CD4-positive, CD25-positive, alpha-beta regulatory T cell (primary cell): ENCODE data around the gene ATOH8. TPM values are rescaled to one million over a fixed set of nuclear protein-coding genes. Genes with fewer than 3 reads are reported as not detected.

Experiments
- ATAC-seq, 2 donors: fragments of 150-1000 bp; cut with Tn5 transposase; one replicate each; pipeline ENCODE4 v1.10.0; 2021; ENCODE audit warnings: low read depth in 2 of 2, moderate number of reproducible peaks in 2 of 2, moderate library complexity in 1 of 2
- DNase-seq, 3 donors: peaks; one replicate each; pipeline versions ENCODE4 v3.0.0 to v3.0.0-alpha.2; 2012 to 2022; ENCODE audit warnings: mixed read lengths in 1 of 3
- H3K27ac ChIP-seq: one replicate; pipeline ENCODE4 v1.7.0; 2013; ENCODE audit warnings: mild to moderate bottlenecking, low read length; ENCODE audit not compliant: insufficient read depth, poor library complexity, severe bottlenecking
- H3K27me3 ChIP-seq: one replicate; pipeline ENCODE4 v1.7.0; 2013; ENCODE audit warnings: low read length; ENCODE audit not compliant: control insufficient read depth, insufficient read depth
- H3K36me3 ChIP-seq: one replicate; pipeline ENCODE4 v1.7.0; 2013; ENCODE audit warnings: mild to moderate bottlenecking, low read length, moderate library complexity; ENCODE audit not compliant: control insufficient read depth, insufficient read depth
- H3K4me1 ChIP-seq: 2 replicates; pipeline ENCODE4 v1.7.0; 2013; ENCODE audit warnings: mild to moderate bottlenecking, low read length; ENCODE audit not compliant: insufficient read depth, control insufficient read depth, poor library complexity, severe bottlenecking
- H3K4me3 ChIP-seq: one replicate; pipeline ENCODE4 v1.7.0; 2013; ENCODE audit warnings: low read depth, mild to moderate bottlenecking, low read length, moderate library complexity
- H3K9me3 ChIP-seq, 2 experiments: 1 replicate in 1 of 2; 2 replicates in 1 of 2; pipeline ENCODE4 v1.7.0; 2013; ENCODE audit warnings: low read length in 2 of 2, mild to moderate bottlenecking in 1 of 2, moderate library complexity in 1 of 2; ENCODE audit not compliant: control insufficient read depth in 2 of 2
- H3K27ac Mint-ChIP-seq, 3 donors: one replicate each; pipeline ENCODE4 v1.8.0; 2020 to 2022; ENCODE audit warnings: mild to moderate bottlenecking in 3 of 3, mixed read lengths in 3 of 3, moderate library complexity in 2 of 3
- H3K27me3 Mint-ChIP-seq: one replicate; pipeline ENCODE4 v1.8.0; 2022; ENCODE audit warnings: mild to moderate bottlenecking, mixed read lengths
- H3K36me3 Mint-ChIP-seq: one replicate; pipeline ENCODE4 v1.8.0; 2020; ENCODE audit warnings: mixed read lengths
- H3K4me1 Mint-ChIP-seq, 4 donors: one replicate each; pipeline ENCODE4 v1.8.0; 2020 to 2022; ENCODE audit warnings: mixed read lengths in 4 of 4, mild to moderate bottlenecking in 1 of 4
- H3K4me3 Mint-ChIP-seq, 4 donors: one replicate each; pipeline ENCODE4 v1.8.0; 2020 to 2022; ENCODE audit warnings: mild to moderate bottlenecking in 4 of 4, mixed read lengths in 4 of 4, moderate library complexity in 3 of 4
- H3K9me3 Mint-ChIP-seq, 7 donors: one replicate each; pipeline ENCODE4 v1.8.0; 2020 to 2022; ENCODE audit warnings: mixed read lengths in 7 of 7, mild to moderate bottlenecking in 3 of 7, moderate library complexity in 2 of 7
- polyA plus RNA-seq, 4 donors: library from polyadenylated mRNA; unstranded; fragments of 300-500 nt; fragmentation: Illumina TruSeq; gene quantifications; one replicate each; pipeline ENCODE4 v1.2.3, GENCODE V29; 2021
- total RNA-seq: library from RNA; stranded (reverse); gene quantifications from one replicate; pipeline ENCODE4 v1.2.3, GENCODE V29; 2022

Gene ATOH8
- total and polyA plus RNA-seq, 5 donors from 2014 or later, result not detected

DNA sequence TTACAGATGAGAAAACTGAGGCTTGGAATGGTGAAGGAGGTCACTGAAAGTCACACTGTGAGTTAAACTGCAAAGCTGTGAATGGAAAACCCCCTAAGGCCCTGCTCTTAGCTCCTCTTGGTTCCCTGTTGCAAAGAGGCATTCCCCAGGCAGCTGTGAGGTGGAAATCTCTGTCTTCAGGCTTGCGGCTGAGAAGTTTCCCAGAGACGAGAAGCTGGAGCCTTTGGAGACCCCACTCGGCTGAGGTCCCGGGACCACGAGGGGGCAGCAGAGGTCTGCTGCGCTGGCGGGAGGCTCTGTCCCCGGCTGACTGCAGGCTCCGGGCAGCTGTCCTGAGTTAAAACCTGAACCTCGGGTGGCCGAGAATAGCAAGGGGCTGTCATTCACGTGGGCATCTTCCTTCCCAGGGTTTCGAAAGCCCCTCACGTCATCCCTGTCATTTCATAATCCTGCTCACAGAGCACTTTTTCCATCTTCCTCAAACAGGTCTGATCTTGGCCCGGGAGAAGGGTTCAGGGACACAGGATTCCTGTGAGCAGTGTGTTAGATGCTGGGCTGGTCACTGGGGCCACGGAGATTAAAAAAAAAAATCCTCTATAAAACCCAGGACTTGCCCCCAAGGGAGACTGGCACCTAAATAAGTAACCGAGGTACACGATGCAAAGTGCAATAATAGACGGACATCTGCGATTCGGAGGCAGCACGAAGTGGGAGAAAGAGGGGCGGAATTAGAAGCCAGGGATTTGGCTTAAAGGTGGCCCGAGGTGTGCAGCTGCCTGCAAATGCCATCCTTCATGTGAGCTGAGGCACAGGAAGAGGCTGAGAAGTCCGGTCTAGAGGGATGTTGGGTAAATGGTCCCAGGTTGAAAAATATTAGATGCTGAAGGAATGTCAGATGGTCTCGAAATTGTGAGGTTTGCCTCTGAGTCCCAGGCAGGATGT, 24.6 kb upstream of the ATOH8 start:
- no peaks in the 10 kb centered on the region for H3K36me3 ChIP-seq
- H3K27ac Mint-ChIP-seq, result peak overlapping the region in 1 of 3 donors; percentile 10
- peaks cover 0 to 1% (median 0%) of the 10 kb centered on the region in 7 donors for H3K9me3 Mint-ChIP-seq
- peaks cover 7% of the 10 kb centered on the region for H3K4me1 ChIP-seq
- ATAC-seq (peak; percentile 65 to 82), DNase-seq (peak; percentile 47 to 59 (median 52))
- H3K27me3 ChIP-seq, result peaks cover 9% of the 10 kb centered on the region
- H3K4me1 Mint-ChIP-seq, result peaks cover 0 to 8% (median 3%) of the 10 kb centered on the region in 4 donors
- H3K27me3 Mint-ChIP-seq, result peaks cover 40% of the 10 kb centered on the region
- no peaks in the 10 kb centered on the region for H3K36me3 Mint-ChIP-seq
- H3K9me3 ChIP-seq, result no peaks in the 10 kb centered on the region
- H3K27ac ChIP-seq, result no peak overlapping the region
- no peak overlapping the region for H3K4me3 Mint-ChIP-seq
- H3K4me3 ChIP-seq, result no peak overlapping the region

DNA sequence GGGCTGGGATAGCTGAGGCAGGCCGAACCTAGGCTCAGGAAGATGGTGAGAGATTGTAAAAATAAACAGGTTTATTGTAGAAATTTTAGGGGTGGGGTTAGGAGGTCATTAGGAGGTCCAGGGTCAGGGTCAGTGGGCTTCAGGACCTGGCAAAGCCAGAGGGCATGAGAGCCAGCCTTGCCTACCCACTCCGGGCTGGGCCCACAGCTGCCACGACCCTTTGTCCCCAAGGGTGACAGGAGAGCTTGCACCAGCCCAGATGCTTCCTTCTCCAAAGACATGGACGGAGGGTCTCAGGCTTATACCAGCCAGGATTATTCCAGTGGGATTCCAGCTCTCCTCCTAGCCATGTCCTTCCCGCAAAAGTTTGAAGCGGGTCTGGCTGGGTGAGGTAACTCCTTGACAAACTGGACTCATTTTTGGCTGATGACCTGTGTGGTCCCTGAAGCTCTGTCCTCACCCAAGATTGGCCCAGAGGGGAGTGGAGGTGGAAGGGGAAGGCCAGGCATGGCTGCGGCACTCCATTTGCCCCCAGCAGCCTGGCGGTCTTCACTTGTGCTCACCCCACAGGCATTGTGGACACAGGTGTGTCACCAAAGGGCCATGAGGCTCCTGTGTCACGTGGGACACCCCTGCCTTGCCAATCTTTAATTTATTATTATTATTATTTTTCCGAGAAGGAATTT, 23.8 kb upstream of the ATOH8 start:
- Histone ChIP-seq H3K27ac (no peak overlapping the region), H3K4me3 (no peak overlapping the region), H3K27me3 (peaks cover 7% of the 10 kb centered on the region), H3K9me3 (no peaks in the 10 kb centered on the region), H3K36me3 (no peaks in the 10 kb centered on the region), H3K4me1 (peaks cover 7% of the 10 kb centered on the region)
- H3K27me3 Mint-ChIP-seq, result peaks cover 40% of the 10 kb centered on the region
- H3K4me3 Mint-ChIP-seq, result no peak overlapping the region
- peak overlapping the region in 1 of 3 donors; percentile 10 for H3K27ac Mint-ChIP-seq
- ATAC-seq (no peak), DNase-seq (no peak)
- H3K4me1 Mint-ChIP-seq, result peaks cover 0 to 8% (median 3%) of the 10 kb centered on the region in 4 donors
- H3K36me3 Mint-ChIP-seq, result no peaks in the 10 kb centered on the region
- H3K9me3 Mint-ChIP-seq, result peaks cover 0 to 1% (median 0%) of the 10 kb centered on the region in 7 donors

DNA sequence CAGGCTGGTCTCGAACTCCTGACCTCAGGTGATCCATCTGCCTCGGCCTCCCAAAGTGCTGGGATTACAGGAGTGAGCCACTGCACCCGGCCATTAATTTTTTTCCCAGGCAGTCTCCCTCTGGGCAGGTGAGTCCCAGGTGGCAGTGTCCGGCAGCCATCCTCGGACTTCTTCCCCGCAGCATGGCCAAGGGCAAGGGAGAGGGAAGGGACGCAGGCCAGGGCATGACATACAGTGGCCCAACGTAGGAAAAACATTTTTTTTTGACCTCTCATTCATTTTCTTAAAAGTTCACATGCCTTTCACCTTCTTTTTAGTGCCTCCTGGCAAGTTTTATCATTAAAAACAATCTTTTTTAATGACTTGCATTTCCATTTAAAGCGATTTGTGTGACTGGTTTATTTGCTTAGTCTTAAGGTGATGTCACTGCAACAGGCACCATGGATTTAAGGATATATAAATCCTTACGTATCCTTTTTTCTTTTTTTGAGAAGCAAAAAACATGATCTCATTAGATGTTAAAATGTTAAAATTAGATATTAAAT, 23.0 kb upstream of the ATOH8 start:
- Histone ChIP-seq H3K4me3 (no peak overlapping the region), H3K27me3 (peaks cover 3% of the 10 kb centered on the region), H3K4me1 (peaks cover 7% of the 10 kb centered on the region), H3K27ac (no peak overlapping the region), H3K36me3 (no peaks in the 10 kb centered on the region), H3K9me3 (no peaks in the 10 kb centered on the region)
- Mint-ChIP-seq H3K27me3 (peaks cover 38% of the 10 kb centered on the region), H3K4me1 (peaks cover 0 to 8% (median 3%) of the 10 kb centered on the region in 4 donors), H3K27ac (no peak overlapping the region), H3K9me3 (peaks cover 0 to 1% (median 0%) of the 10 kb centered on the region in 7 donors), H3K36me3 (no peaks in the 10 kb centered on the region), H3K4me3 (no peak overlapping the region)
- DNase-seq (no peak), ATAC-seq (no peak)

DNA sequence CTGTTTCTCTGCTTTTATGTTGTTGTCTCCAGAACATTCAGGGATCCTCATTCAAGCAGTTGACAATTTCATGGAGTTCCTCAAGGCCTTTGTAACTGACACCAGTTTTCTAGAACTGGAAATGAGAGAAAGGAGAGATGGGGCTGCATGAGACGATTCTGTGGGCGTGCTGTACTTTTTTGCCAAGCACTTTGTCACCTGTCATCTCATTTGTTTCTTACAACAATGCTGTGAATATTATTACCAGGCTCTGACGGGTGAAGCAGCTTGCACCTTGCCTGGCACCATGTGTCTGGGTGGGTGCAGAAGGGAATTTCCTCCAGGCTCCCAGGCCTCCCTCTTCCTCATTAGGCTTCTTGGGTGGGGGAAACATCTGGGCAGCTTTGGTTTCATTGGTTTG, 22.2 kb upstream of the ATOH8 start:
- H3K4me1 Mint-ChIP-seq, result peaks cover 0 to 8% (median 3%) of the 10 kb centered on the region in 4 donors
- H3K27me3 ChIP-seq, result peaks cover 3% of the 10 kb centered on the region
- H3K9me3 ChIP-seq, result no peaks in the 10 kb centered on the region
- H3K36me3 ChIP-seq, result no peaks in the 10 kb centered on the region
- peaks cover 7% of the 10 kb centered on the region for H3K4me1 ChIP-seq
- no peak overlapping the region for H3K4me3 Mint-ChIP-seq
- no peaks in the 10 kb centered on the region for H3K36me3 Mint-ChIP-seq
- H3K27ac Mint-ChIP-seq, result no peak overlapping the region
- ATAC-seq, result no peak
- H3K4me3 ChIP-seq, result no peak overlapping the region
- peaks cover 37% of the 10 kb centered on the region for H3K27me3 Mint-ChIP-seq
- H3K27ac ChIP-seq, result no peak overlapping the region
- peaks cover 0 to 1% (median 0%) of the 10 kb centered on the region in 7 donors for H3K9me3 Mint-ChIP-seq
- DNase-seq, result no peak

DNA sequence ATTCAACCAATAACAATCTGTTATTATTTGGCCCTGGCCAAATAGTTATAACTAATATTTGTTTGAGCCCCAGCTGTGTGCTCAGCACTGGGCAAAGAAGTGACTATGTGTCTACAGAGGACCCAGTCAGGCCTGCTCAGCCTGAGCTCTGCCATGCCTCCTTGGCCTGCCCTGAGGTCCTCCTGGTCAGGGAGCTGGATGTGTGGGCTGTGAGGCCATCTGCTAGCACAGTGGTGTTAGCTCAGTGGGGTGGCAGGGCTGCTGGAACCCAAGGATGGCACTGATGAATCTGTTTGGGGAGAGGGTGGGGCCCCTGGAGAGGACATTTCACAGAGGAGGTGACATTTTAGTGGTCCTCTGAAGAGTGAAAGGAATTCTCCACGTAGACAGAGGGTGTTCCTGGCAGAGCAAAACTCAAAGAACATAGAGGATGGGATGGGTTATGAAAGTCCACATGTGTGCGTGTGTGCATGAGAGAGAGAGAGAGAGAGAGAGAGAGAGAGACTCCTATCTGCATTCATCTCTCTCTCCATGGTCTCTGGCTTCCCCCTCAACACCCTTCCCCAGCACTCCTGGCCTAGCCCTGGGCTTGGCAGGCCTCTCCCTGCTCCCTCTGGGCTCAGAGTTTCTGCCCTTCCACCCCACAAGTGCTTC, 21.2 kb upstream of the ATOH8 start:
- H3K27ac Mint-ChIP-seq, result no peak overlapping the region
- Histone ChIP-seq H3K27ac (no peak overlapping the region), H3K9me3 (no peaks in the 10 kb centered on the region), H3K27me3 (peaks cover 3% of the 10 kb centered on the region), H3K4me1 (peaks cover 7% of the 10 kb centered on the region), H3K4me3 (no peak overlapping the region), H3K36me3 (no peaks in the 10 kb centered on the region)
- no peak for ATAC-seq
- H3K36me3 Mint-ChIP-seq, result no peaks in the 10 kb centered on the region
- H3K4me3 Mint-ChIP-seq, result no peak overlapping the region
- H3K9me3 Mint-ChIP-seq, result peaks cover 0 to 1% (median 0%) of the 10 kb centered on the region in 7 donors
- H3K4me1 Mint-ChIP-seq, result peaks cover 0 to 8% (median 3%) of the 10 kb centered on the region in 4 donors
- DNase-seq, result no peak
- H3K27me3 Mint-ChIP-seq, result peaks cover 29% of the 10 kb centered on the region

DNA sequence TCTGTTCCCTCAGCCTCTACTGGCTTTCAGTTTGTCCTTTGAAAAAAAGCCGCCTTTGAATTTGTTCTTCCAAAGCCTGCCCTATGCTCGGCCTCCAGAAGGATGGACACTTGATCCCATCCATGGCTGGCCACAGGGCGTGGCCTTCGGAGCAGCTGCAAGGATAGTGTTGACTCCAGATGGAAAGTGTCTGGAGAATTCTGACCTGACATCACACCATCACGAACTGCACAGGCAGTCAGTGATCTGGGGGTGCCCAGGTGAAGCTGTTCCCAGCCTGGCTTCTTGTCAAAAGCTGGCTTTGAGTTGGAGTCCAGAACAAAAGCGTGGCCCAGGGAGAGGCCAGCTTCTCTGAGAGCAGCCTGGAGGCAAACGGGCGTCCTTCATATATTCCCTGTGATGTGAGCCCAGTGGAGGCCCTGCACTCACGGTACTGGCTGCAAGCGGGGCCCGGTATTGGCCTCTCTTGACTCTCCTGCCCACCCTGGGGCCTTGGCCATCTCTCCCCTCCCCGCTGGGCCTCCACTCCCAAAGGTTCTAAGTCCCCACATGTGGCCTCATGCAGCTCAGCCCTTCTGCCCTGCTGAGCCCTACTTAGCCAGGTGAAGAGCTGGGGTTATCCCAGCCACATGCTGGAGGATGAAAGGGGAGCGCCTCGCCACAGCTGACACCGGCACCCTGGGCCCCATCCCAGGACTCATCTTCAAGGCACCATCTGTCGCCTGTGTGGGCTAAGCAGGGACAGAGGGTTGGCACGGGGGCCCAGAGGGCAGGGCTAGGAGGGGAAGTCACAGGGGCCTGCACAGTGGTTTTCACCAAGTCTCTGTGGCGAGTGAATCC, 20.4 kb upstream of the ATOH8 start:
- H3K4me1 Mint-ChIP-seq, result peaks cover 0 to 8% (median 3%) of the 10 kb centered on the region in 4 donors
- H3K27ac Mint-ChIP-seq, result no peak overlapping the region
- peaks cover 28% of the 10 kb centered on the region for H3K27me3 Mint-ChIP-seq
- no peak overlapping the region for H3K4me3 Mint-ChIP-seq
- DNase-seq, result no peak
- Histone ChIP-seq H3K9me3 (no peaks in the 10 kb centered on the region), H3K27me3 (peaks cover 3% of the 10 kb centered on the region), H3K36me3 (no peaks in the 10 kb centered on the region), H3K4me3 (no peak overlapping the region), H3K27ac (no peak overlapping the region), H3K4me1 (peaks cover 7% of the 10 kb centered on the region)
- no peaks in the 10 kb centered on the region for H3K36me3 Mint-ChIP-seq
- ATAC-seq, result no peak
- peaks cover 0 to 1% (median 0%) of the 10 kb centered on the region in 7 donors for H3K9me3 Mint-ChIP-seq

DNA sequence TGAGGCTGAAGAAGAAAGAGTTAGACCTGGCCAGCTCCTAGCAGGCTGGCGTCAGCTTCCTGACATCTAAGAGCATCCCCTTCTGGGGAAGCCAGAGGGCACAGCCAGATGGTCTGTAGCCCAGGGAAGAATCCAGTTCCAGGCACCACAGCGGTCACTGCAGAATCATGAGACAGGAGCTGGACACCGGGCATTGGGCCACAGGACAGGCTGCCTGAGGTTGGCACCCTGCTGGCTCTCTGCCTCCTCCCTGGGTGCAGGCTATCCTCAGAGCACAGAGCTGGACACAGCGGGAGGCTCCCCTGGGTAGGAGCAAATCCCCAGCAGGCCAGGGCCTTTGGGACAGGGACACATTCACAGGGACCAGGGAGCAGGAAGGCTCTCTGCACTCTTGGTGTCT, 19.8 kb upstream of the ATOH8 start:
- Mint-ChIP-seq H3K27ac (no peak overlapping the region), H3K36me3 (no peaks in the 10 kb centered on the region)

More for the DNA sequence above, 19.8 kb upstream of the ATOH8 start:
- H3K9me3 ChIP-seq, result no peaks in the 10 kb centered on the region
- H3K4me3 Mint-ChIP-seq, result no peak overlapping the region
- peaks cover 2% of the 10 kb centered on the region for H3K4me1 ChIP-seq
- H3K27ac ChIP-seq, result no peak overlapping the region
- ATAC-seq (no peak), DNase-seq (no peak)
- no peak overlapping the region for H3K4me3 ChIP-seq
- H3K4me1 Mint-ChIP-seq, result peaks cover 0 to 8% (median 2%) of the 10 kb centered on the region in 4 donors
- H3K27me3 Mint-ChIP-seq, result peaks cover 22% of the 10 kb centered on the region
- peaks cover under 1% of the 10 kb centered on the region for H3K27me3 ChIP-seq
- peaks cover 0 to 1% (median 0%) of the 10 kb centered on the region in 7 donors for H3K9me3 Mint-ChIP-seq
- no peaks in the 10 kb centered on the region for H3K36me3 ChIP-seq
